ENCODE results near the gene TBC1D3K. TPM values are rescaled to one million over a fixed set of nuclear protein-coding genes. Genes with fewer than 3 reads are reported as not detected.
"Not testable (repeated sequence)": the region's sequence is repeated elsewhere in the genome, so short reads cannot be mapped to it uniquely, and the experiment has no call there.

Gene TBC1D3K
- total RNA-seq: not detected

DNA sequence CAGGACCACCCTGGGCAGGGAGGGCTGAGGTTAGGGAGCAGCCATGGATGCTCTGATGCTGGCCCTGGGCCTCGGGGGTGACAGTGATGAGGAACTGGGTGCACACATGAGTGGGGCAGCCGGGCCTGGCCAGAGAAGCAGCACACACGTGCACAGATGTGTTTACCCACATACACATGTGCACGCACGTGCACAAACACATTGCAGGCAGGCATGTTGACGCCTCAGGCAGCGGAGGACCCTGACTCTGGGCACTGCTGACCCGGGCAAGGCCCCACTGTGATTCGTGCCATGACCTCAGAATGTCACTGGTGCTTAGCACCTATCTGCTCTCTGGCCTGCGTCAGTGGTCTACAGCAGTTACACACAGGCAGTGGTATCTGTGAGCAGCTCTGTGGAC, at the start of gene TBC1D3K:
Gene TBC1D3K, plus strand, starts transcription at position 301 of the 400 bp plus-strand sequence. CDS start 1,585 bp downstream, outside the sequence.
- not testable (repeated sequence) for H3K9me3 Mint-ChIP-seq, H3K4me3 Mint-ChIP-seq, H3K27ac Mint-ChIP-seq, DNase-seq, H3K27me3 Mint-ChIP-seq, H3K4me1 Mint-ChIP-seq, H3K36me3 Mint-ChIP-seq

DNA sequence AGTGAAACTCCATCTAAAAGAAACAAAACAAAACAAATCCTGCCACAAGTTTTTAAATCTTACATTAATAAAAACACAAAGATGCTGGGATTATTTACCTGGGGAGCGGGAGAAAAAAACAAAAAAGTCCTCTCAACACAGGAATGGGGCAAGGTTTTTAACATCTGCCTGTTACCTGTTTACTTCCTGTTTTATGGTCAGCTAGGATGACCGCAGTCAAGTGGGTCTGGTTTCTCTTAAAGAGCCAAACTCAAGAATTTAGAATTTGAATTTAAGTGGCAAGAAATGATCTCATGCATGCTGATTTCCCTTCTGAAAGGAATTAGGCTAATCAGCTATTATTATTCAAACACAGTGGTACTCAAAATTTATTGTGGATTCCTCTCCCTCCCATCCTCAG, 39.7 kb upstream of the TBC1D3K start:
- Mint-ChIP-seq H3K4me3 (no peak overlapping the region), H3K36me3 (no peaks in the 10 kb centered on the region), H3K27me3 (no peaks in the 10 kb centered on the region), H3K27ac (no peak overlapping the region), H3K4me1 (no peaks in the 10 kb centered on the region), H3K9me3 (peaks cover 5% of the 10 kb centered on the region)
- no peak for DNase-seq

DNA sequence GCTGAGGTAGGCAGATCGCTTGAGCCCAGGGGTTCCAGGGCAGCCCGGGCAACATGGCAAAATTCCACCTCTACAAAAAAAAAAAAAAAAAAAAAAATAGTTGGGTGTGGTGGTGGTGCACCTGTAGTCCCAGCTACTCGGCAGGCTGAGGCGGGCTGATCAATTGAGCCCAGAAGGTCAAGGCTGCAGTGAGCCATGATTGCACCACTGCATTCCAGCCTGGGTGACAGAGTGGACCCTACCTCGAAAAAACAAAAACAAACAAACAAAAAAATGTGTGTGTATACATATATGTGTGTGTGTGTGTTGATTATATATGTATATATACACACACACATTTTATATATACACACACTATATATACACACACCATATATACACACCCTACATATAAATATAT, 39.1 kb upstream of the TBC1D3K start:
- no peak for DNase-seq
- Mint-ChIP-seq H3K36me3 (no peaks in the 10 kb centered on the region), H3K4me1 (no peaks in the 10 kb centered on the region), H3K4me3 (no peak overlapping the region), H3K27me3 (no peaks in the 10 kb centered on the region), H3K27ac (no peak overlapping the region), H3K9me3 (peaks cover 5% of the 10 kb centered on the region)

DNA sequence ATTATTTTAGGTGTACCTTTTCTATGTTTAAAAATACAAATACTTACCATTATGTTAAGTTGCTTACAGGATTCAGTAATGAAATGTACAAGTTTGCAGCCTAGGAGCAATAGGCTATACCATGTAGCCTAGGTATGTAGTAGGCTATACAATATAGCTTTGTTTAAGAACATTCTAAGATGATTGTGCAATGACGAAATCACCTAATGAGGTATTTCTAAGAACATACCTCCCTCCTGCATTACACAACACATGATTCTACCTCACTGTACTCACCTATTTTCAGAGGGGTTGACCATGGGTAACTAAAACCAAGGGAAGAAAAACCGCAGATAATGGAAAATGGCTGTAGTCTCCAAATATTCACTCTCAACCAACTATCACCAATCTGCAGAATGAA, 35.3 kb upstream of the TBC1D3K start:
- H3K27me3 Mint-ChIP-seq: no peaks in the 10 kb centered on the region
- no peak overlapping the region for H3K4me3 Mint-ChIP-seq
- no peaks in the 10 kb centered on the region for H3K4me1 Mint-ChIP-seq
- H3K36me3 Mint-ChIP-seq: no peaks in the 10 kb centered on the region
- peaks cover 5% of the 10 kb centered on the region for H3K9me3 Mint-ChIP-seq
- no peak for DNase-seq
- H3K27ac Mint-ChIP-seq: no peak overlapping the region

DNA sequence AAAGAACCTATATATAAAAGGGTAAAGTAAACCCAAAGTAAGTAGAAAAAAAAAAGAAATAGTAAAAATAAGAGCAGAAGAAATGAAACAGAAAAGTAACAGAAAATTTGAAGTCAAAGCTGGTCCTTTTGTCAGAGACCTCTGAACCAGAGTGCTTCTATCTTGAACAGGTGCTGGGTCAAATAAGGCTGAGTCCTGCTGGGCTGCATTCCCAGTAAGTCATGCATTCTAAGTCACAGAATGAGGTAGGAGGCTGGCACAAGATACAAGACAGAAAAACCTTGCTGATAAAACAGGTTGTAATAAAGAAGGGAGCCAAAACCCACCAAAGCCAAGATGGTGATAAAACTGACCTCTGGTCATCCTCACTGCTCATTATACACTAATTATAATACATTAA, 27.3 kb upstream of the TBC1D3K start:
- not testable (repeated sequence) for H3K27me3 Mint-ChIP-seq, H3K9me3 Mint-ChIP-seq, H3K4me3 Mint-ChIP-seq, H3K27ac Mint-ChIP-seq, DNase-seq, H3K36me3 Mint-ChIP-seq, H3K4me1 Mint-ChIP-seq

Other genes with a start within 250 kb of the TBC1D3K start
- 1 to 10 TPM; 2.3 to 3.2 TPM for gene HNF1B, start 179.4 kb upstream of the TBC1D3K start, total RNA-seq
- 1 to 10 TPM; 4.5 to 4.7 TPM for gene TBC1D3L, start 64.6 kb downstream of the TBC1D3K start, total RNA-seq
- gene TBC1D3D, start 79.6 kb downstream of the TBC1D3K start, total RNA-seq: 1 to 10 TPM in 1 of 2 experiments, under 1 TPM in 1; 0.58 to 2.8 TPM
- gene TBC1D3C, start 144.2 kb downstream of the TBC1D3K start, total RNA-seq: under 1 TPM; 0.86 to 0.91 TPM
- gene TBC1D3E, start 203.5 kb downstream of the TBC1D3K start, total RNA-seq: not detected

Data from activated naive CD8-positive, alpha-beta T cell treated with anti-CD3 and anti-CD28 coated beads for 36 hours (primary cell).